ENCODE data around the gene GYG2.

DNA sequence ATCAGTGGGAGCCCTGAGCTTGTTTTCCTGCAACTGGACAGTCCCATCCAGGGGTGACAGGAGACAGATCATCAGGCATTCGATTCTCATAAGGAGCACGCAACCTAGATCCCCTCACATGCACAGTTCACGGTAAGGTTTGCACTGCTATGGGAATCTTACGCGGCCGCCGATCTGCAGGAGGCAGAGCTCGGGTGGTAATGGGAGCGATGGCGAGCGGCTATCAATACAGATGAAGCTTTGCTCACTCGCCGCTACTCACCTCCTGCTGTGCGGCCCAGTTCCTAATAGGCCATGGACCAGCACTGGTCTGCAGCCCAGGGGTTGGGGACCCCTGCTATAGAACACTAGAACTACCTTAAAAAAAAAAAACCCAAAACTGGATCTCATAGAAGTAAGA lies 55.0 kb downstream of the GYG2 start:
- TF ChIP-seq, protein P1, sequence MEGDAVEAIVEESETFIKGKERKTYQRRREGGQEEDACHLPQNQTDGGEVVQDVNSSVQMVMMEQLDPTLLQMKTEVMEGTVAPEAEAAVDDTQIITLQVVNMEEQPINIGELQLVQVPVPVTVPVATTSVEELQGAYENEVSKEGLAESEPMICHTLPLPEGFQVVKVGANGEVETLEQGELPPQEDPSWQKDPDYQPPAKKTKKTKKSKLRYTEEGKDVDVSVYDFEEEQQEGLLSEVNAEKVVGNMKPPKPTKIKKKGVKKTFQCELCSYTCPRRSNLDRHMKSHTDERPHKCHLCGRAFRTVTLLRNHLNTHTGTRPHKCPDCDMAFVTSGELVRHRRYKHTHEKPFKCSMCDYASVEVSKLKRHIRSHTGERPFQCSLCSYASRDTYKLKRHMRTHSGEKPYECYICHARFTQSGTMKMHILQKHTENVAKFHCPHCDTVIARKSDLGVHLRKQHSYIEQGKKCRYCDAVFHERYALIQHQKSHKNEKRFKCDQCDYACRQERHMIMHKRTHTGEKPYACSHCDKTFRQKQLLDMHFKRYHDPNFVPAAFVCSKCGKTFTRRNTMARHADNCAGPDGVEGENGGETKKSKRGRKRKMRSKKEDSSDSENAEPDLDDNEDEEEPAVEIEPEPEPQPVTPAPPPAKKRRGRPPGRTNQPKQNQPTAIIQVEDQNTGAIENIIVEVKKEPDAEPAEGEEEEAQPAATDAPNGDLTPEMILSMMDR (IDR thresholded peaks at IDR 0.05; ENCODE audit: low read length), result no peak
- TF ChIP-seq EZH2 (IDR thresholded peaks at IDR 0.05; ENCODE audit: borderline replicate concordance, low read length), result no peak

Data from OCI-LY1 (cell line).